ENCODE results near the gene PPP1R13B. TPM values are rescaled to one million over a fixed set of nuclear protein-coding genes. Genes with fewer than 3 reads are reported as not detected.

Gene PPP1R13B
- total RNA-seq, 1 donor from 2014 or later, result 32.7 TPM

DNA sequence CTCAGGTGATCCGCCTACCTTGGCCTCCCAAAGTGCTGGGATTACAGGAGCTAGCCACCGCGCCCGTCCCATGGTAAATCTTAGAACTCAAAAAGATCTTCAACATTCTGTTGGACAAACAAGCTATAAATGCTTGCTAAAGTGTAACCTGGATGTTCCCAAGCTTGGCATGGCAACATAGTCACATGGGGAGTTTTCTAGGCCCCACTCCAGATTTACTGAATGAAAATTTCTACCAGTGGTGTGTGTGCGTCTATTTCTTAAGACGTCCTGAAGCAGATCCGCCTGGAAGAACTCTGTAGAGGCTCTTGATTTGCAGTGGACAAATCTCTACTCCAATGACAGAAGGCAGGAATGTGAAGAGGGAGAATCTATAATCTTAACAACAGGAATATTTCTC, 71.9 kb downstream of the PPP1R13B start:
- Histone ChIP-seq H3K9me3 (no peaks in the 10 kb centered on the region), H3K4me1 (no peaks in the 10 kb centered on the region), H3K36me3 (peaks cover 5 to 6% of the 10 kb centered on the region in 2 donors), H3K27me3 (no peaks in the 10 kb centered on the region), H3K27ac (no peak overlapping the region), H3K4me3 (no peak overlapping the region)
- DNase-seq (ENCODE audit: low spot score in 2 of 2), result no peak
- intact Hi-C loops (cut with DNase I), result no loop called here
- no peak for TF ChIP-seq CTCF (IDR thresholded peaks at IDR 0.05)

DNA sequence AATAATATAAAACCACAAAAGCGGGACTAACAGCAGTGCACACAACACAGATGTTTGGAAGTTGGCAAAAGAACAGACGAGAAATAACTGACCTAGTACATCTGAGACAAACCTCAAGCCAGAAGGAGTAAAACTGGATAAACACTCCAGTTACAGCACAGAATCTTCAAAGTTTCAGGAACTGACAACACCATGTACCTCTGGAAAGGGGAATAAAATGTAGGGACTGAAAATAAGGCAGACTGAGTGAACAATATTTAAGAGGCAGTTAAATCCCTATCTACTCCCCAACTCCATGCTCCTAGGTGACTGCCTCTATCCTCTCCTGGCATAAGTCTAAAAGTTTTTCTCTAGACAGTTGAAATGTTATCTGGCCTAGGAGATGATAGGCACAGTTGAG, 73.9 kb downstream of the PPP1R13B start:
- no peaks in the 10 kb centered on the region for H3K9me3 ChIP-seq
- no peaks in the 10 kb centered on the region for H3K4me1 ChIP-seq
- DNase-seq (ENCODE audit: low spot score in 2 of 2), result no peak
- H3K27ac ChIP-seq, result no peak overlapping the region
- peaks cover 4 to 5% of the 10 kb centered on the region in 2 donors for H3K36me3 ChIP-seq
- no peaks in the 10 kb centered on the region for H3K27me3 ChIP-seq
- intact Hi-C loops (cut with DNase I), result no loop called here
- no peak for TF ChIP-seq CTCF (IDR thresholded peaks at IDR 0.05)
- H3K4me3 ChIP-seq, result no peak overlapping the region

GRCh38 chr14:103772078-103772712, 75.2 kb downstream of the PPP1R13B start:
- TF ChIP-seq CTCF (IDR thresholded peaks at IDR 0.05), result no peak
- Histone ChIP-seq H3K27me3 (no peaks in the 10 kb centered on the region), H3K9me3 (no peaks in the 10 kb centered on the region), H3K36me3 (peaks cover 0 to 5% of the 10 kb centered on the region in 2 donors), H3K4me3 (no peak overlapping the region), H3K27ac (no peak overlapping the region), H3K4me1 (no peaks in the 10 kb centered on the region)
- no peak for DNase-seq (ENCODE audit: low spot score in 2 of 2)
- intact Hi-C loops (cut with DNase I), result no loop called here

DNA sequence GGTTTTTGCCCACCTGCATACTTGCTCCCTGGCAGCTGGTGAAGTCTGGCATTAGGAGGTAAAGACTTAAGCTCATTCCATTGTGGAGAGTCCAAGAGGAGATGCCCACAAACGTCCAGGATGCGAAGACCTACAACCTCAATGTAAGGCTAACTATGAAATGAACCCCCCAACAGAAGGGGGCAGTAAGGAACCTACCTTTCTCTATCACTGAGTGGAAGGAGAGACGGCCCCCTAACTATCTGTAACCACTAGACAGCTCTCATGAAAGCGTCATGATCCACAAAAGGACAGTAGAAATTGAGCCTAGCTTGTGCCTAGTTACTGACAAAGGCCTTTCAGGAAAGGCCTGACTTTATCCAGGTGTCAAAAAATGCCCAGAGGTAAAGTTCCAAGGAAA, 76.5 kb downstream of the PPP1R13B start:
- H3K4me3 ChIP-seq, result no peak overlapping the region
- H3K9me3 ChIP-seq, result no peaks in the 10 kb centered on the region
- H3K27ac ChIP-seq, result no peak overlapping the region
- no peaks in the 10 kb centered on the region for H3K4me1 ChIP-seq
- no peaks in the 10 kb centered on the region for H3K27me3 ChIP-seq
- DNase-seq (ENCODE audit: low spot score in 2 of 2), result no peak
- TF ChIP-seq CTCF (IDR thresholded peaks at IDR 0.05), result no peak
- intact Hi-C loops (cut with DNase I), result no loop called here
- peaks cover 0 to 5% of the 10 kb centered on the region in 2 donors for H3K36me3 ChIP-seq

GRCh38 chr14:103770500-103770899, 76.9 kb downstream of the PPP1R13B start:
- TF ChIP-seq CTCF (IDR thresholded peaks at IDR 0.05), result no peak
- Histone ChIP-seq H3K4me3 (no peak overlapping the region), H3K4me1 (no peaks in the 10 kb centered on the region), H3K9me3 (no peaks in the 10 kb centered on the region), H3K27ac (no peak overlapping the region), H3K36me3 (peaks cover 0 to 2% of the 10 kb centered on the region in 2 donors), H3K27me3 (no peaks in the 10 kb centered on the region)
- no peak for DNase-seq (ENCODE audit: low spot score in 2 of 2)
- intact Hi-C loops (cut with DNase I), result no loop called here

Data from ascending aorta (tissue), 2 donors.